Duodenal mucosa (tissue), 2 donors: Measurements from ENCODE around the gene HEATR1.
A peak's percentile ranks its signal among the peaks of the same experiment; 100 is the strongest.
"Not testable (repeated sequence)": the region's sequence is repeated elsewhere in the genome, so short reads cannot be mapped to it uniquely, and the experiment has no call there.

Experiments
- H3K27ac ChIP-seq: one replicate; pipeline ENCODE4 v1.7.0; 2013; ENCODE audit warnings: low read depth, low read length
- H3K27me3 ChIP-seq, 2 donors: one replicate each; pipeline ENCODE4 v1.7.0; 2013; ENCODE audit warnings: low read length in 2 of 2, control low read depth in 1 of 2; ENCODE audit not compliant: insufficient read depth in 2 of 2, control insufficient read depth in 1 of 2
- H3K36me3 ChIP-seq, 2 donors: one replicate each; pipeline ENCODE4 v1.7.0; 2013; ENCODE audit warnings: low read length in 2 of 2, control low read depth in 1 of 2; ENCODE audit not compliant: insufficient read depth in 2 of 2, control insufficient read depth in 1 of 2
- H3K4me1 ChIP-seq, 2 donors: one replicate each; pipeline ENCODE4 v1.7.0; 2013; ENCODE audit warnings: low read length in 2 of 2, control low read depth in 1 of 2; ENCODE audit not compliant: insufficient read depth in 2 of 2, control insufficient read depth in 1 of 2
- H3K4me3 ChIP-seq, 2 donors: one replicate each; pipeline ENCODE4 v1.7.0; 2013; ENCODE audit warnings: low read length in 2 of 2, low read depth in 1 of 2
- H3K9ac ChIP-seq, 2 donors: one replicate each; pipeline ENCODE4 v1.7.0; 2013; ENCODE audit warnings: low read length in 2 of 2, low read depth in 1 of 2
- H3K9me3 ChIP-seq, 2 donors: one replicate each; pipeline ENCODE4 v1.7.0; 2013; ENCODE audit warnings: low read length in 2 of 2, control low read depth in 1 of 2; ENCODE audit not compliant: control insufficient read depth in 1 of 2

Gene HEATR1

DNA sequence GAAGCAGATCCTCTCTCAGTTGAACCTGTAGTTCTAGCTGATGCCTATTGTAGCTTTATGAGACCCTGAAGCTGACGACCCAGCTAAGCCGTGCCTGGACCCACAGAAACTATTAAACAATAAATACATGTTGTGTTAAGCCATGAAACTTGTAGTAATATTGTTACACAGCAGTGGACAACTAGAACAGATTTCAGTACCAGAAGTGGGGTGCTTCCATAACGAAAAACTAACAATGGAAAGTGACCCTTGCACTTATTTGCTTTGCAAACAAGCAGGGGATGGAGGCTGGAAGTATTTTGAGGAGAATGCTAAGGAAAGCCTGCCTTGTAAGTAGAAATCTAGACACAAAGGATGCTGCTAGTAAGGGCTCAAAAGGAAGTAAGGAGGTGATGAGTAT is 18.1 kb upstream of the HEATR1 start:
- H3K27ac ChIP-seq: no peak overlapping the region
- H3K9me3 ChIP-seq: peaks cover 0 to 10% of the 10 kb centered on the region in 2 donors
- no peaks in the 10 kb centered on the region for H3K27me3 ChIP-seq
- H3K4me1 ChIP-seq: no peaks in the 10 kb centered on the region
- H3K4me3 ChIP-seq: no peak overlapping the region
- H3K9ac ChIP-seq: no peak overlapping the region
- H3K36me3 ChIP-seq: no peaks in the 10 kb centered on the region

DNA sequence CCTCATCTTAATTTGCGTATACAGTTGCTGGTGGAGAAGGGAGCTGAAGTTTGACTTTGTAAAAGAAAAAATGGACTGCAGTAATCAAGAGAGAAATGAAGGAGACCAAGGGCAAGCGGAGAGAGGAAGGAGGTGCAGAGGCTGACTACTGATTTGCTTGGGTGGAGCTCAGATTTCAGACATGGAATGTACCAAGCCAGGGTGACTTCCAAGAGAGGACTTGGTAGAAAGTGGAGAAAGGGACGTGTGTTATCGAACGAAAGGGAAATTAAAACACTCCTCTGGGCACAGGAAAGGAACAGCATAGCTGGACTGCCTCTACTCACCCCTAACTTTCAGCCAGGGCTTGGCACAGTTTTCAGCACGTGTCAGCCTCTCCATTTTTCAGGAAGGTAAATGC is 15.1 kb upstream of the HEATR1 start:
- Histone ChIP-seq H3K27me3 (peaks cover 0 to 4% of the 10 kb centered on the region in 2 donors), H3K4me3 (no peak overlapping the region), H3K27ac (no peak overlapping the region), H3K4me1 (no peaks in the 10 kb centered on the region), H3K36me3 (no peaks in the 10 kb centered on the region), H3K9ac (no peak overlapping the region), H3K9me3 (peaks cover 0 to 10% of the 10 kb centered on the region in 2 donors)

DNA sequence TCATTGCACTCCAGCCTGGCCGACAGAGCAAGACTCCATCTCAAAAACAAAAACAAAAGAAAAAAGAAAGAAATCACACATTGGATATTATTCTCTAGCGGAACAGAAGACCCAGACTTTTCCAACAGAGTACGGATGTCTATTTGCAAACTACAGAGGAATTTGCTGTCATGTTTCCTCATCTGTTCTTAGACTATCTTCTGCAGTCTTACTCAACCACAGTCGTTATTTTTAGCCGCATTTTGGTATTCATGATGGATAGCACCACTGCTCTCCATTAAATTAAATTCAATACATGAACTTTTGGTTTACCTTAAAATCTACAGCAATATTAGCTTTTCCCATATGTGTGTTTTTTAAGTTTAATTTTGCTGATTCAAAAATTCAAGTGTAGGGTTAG is 14.2 kb upstream of the HEATR1 start:
- H3K9ac ChIP-seq: no peak overlapping the region
- peaks cover 0 to 4% of the 10 kb centered on the region in 2 donors for H3K27me3 ChIP-seq
- no peak overlapping the region for H3K4me3 ChIP-seq
- no peaks in the 10 kb centered on the region for H3K4me1 ChIP-seq
- no peaks in the 10 kb centered on the region for H3K36me3 ChIP-seq
- no peak overlapping the region for H3K27ac ChIP-seq
- H3K9me3 ChIP-seq: peaks cover 0 to 10% of the 10 kb centered on the region in 2 donors

DNA sequence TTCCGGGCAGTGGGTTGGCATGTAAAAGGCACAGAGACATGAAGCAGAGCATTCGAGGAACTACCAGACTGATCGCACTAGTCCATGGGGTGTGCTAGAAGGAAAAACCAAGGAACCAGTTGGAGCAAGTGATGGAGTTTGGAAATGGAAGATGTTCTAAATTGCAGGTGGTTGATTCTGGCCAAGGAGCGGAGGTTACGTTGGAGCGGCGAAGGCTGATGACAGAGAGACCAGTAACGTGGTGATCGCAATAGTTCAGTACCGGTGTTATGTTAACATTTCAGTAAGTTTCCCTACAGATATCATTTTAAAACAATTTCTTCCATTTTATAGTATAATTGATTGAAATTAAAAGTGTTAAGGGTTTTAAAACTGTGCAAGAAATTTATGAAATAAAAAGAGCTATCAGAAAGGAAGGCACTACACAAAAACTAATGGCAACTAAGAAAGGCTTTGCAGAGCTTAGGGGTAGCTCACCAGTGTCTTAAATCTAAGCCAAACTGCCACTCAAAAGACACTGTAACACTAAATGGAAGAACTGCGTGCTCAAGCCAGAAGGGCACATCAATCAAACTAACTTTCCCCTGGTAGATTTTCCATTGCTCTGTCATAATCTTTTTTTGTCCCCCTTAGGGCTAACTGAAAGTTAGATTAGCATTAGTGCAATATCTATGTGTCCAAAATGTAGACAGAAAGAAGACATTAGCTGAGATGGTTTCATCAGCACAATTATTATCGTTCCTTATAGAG is 11.3 kb upstream of the HEATR1 start:
- Histone ChIP-seq H3K9ac (no peak overlapping the region), H3K27me3 (peaks cover 0 to 4% of the 10 kb centered on the region in 2 donors), H3K27ac (no peak overlapping the region), H3K4me1 (no peaks in the 10 kb centered on the region), H3K36me3 (no peaks in the 10 kb centered on the region), H3K4me3 (no peak overlapping the region), H3K9me3 (no peaks in the 10 kb centered on the region)

DNA sequence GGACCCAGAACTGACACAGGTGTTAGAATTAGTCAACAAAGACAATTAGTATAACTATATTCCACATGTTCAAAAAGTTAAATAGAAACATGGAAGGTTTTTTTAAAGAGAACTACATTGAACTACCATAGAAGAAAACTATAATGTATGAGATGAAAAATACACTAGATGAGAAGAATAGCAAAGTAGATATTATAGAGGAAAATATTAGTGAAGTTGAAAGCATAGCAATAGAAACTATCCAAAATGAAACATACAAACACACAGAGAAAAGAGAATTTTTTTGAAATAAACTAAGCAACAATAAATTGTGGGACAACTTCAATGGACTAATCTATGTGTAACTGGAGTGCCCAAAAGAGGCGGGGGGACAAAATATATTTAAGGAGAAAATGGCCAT is 8.0 kb upstream of the HEATR1 start:
- Histone ChIP-seq H3K36me3 (no peaks in the 10 kb centered on the region), H3K9me3 (no peaks in the 10 kb centered on the region), H3K9ac (no peak overlapping the region), H3K4me3 (no peak overlapping the region), H3K27me3 (peaks cover 4% of the 10 kb centered on the region in 2 donors), H3K4me1 (no peaks in the 10 kb centered on the region), H3K27ac (no peak overlapping the region)

DNA sequence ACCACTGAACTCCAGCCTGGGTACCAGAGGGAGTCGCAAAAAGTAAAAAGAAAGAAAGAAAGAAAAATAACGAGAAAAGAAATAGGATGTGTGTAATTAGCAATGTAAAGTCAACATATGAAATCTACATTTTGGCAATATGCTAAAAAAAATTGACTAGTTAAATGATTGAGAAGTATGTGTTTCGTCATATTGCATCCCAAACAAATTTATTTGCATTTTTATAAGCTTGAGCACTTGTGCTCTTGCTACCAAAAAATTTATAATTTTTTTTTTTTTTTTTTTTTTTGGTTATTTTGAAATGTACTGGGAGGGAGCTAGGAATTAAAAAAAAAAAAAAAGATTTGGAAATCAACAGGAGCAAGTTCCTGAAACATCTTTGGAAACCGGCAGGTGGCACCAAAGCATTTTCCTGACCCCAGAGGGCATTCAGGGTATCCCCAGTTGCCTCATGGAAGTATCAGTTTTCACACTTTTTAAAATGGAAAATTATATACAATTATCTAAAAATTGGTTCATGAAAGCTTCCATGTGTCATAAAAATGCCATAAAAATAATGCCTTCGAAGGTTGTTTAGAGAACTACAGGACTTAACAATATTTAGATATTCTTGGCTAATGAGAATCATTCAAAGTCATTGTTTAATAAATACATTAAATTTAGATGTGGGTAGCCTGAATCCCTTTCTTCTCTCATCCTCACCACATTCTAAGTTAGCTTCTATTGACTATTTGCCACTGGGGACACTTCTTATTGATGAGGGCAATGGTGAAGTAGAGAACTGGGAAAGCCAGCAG is 4.8 kb upstream of the HEATR1 start:
- Histone ChIP-seq H3K9ac (no peak overlapping the region), H3K36me3 (no peaks in the 10 kb centered on the region), H3K27ac (no peak overlapping the region), H3K27me3 (peaks cover 0 to 4% of the 10 kb centered on the region in 2 donors), H3K4me3 (no peak overlapping the region), H3K4me1 (peaks cover 0 to 4% of the 10 kb centered on the region in 2 donors), H3K9me3 (no peaks in the 10 kb centered on the region)

DNA sequence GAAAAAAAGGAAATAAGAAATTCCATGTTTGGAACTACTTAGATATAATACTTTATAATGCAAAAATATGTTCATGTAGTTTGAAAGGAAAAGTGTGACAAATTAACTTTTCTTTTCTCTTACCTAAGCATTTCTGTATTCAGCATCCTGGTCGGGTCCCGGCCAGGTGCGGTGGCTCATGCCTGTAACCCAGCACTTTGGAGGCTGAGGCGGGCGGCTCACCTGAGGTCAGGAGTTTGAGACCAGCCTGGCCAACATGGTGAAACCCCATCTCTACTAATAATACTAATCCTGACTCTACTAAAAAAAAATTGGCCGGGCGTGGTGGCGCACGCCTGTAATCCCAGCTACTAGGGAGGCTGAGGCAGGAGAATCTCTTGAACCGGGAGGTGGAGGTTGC is 3.3 kb upstream of the HEATR1 start:
- H3K27ac ChIP-seq, H3K36me3 ChIP-seq, H3K9ac ChIP-seq, H3K27me3 ChIP-seq, H3K4me3 ChIP-seq, H3K9me3 ChIP-seq: not testable (repeated sequence)
- peaks cover 0 to 11% of the 10 kb centered on the region in 2 donors for H3K4me1 ChIP-seq

DNA sequence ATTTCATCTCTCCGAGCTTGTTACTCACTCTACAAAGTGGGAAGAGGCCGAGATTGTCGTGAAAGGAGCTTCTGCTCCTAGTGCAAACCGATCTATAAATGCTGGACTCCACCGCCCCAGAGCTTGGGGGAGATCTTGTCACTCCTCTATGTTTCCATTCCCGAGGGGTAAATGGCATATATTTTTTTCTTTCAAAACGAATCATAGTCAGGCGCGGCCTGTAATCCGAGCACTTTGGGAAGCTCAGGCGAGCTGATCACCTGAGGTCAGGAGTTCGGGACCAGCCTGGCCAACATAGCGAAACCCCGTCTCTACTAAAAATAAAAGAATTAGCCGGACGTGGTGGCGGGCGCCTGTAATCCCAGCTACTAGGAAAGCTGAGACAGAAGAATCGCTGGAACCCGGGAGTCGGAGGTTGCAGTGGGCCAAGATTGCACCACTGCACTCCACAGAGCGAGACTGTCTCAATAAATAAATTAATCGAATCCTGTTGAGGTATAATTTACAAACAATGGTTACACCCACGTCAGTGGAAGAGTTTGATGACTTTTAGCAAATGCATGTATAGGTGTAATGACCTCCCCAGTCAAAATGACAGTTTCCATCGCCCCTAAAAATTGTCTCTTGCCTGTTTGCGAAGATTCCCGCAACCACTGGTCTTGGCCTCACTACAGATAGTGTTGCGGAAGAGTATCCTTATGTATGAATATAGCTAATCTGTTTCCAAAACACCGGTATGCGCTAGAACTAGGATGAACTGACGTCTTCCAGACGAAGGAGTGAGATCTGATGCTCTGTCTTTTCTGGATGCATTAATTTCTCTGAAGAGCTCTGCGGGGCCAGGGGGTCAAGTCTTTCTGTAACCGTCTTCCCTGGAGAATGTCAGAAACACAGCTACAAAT is 840 bp upstream of the HEATR1 start:
- no peaks in the 10 kb centered on the region for H3K36me3 ChIP-seq
- H3K4me1 ChIP-seq: peaks cover 0 to 11% of the 10 kb centered on the region in 2 donors
- H3K9me3 ChIP-seq: no peaks in the 10 kb centered on the region
- H3K27ac ChIP-seq: no peak overlapping the region
- H3K4me3 ChIP-seq: peak overlapping the region; percentile 93 to 94
- H3K27me3 ChIP-seq: peaks cover 0 to 4% of the 10 kb centered on the region in 2 donors
- peak overlapping the region; percentile 69 to 75 for H3K9ac ChIP-seq

DNA sequence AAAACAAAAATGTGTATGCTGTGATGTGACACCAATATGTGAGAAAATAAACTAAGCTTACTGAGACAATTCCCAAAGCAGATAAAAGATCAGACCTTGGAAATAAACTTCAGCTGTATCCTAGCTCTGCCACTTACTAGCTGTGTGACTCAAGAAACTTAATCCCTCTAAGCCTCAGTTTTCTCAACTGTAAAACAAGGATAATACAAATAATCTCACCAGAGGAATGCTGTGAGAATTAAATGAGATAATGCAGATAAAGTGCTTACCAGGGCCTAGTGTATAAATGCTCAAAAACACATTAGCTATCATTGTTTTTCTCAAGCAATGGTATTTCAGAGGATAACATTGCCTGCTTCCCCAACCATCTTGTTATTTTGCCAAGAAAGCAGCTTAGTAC is 2.1 kb downstream of the HEATR1 start:
- Histone ChIP-seq H3K36me3 (peaks cover 0 to 11% of the 10 kb centered on the region in 2 donors), H3K27me3 (no peaks in the 10 kb centered on the region), H3K4me1 (peaks cover 0 to 11% of the 10 kb centered on the region in 2 donors), H3K9ac (no peak overlapping the region), H3K4me3 (no peak overlapping the region), H3K27ac (no peak overlapping the region), H3K9me3 (no peaks in the 10 kb centered on the region)
